Suppressor macrophage (primary cell): ENCODE measurements around the gene SCFD2.
A peak's percentile ranks its signal among the peaks of the same experiment; 100 is the strongest.
"Not testable (repeated sequence)": the region's sequence is repeated elsewhere in the genome, so short reads cannot be mapped to it uniquely, and the experiment has no call there.

Experiments
- DNase-seq, 4 experiments: peaks; one replicate each; pipeline ENCODE4 v3.0.0-alpha.2; 2020 to 2022

The SCFD2 gene

GRCh38 chr4:53186714-53187358 lies 179.0 kb downstream of the SCFD2 start:
- no peak for DNase-seq

GRCh38 chr4:53185869-53186585 lies 179.8 kb downstream of the SCFD2 start:
- DNase-seq: peak in 2 of 4 experiments; percentile 24 to 49

- DNase-seq: no peak
Observed at GRCh38 chr4:53183754-53184153, 182.1 kb downstream of the SCFD2 start.

GRCh38 chr4:53177751-53178150 lies 188.1 kb downstream of the SCFD2 start:
- not testable (repeated sequence) for DNase-seq

GRCh38 chr4:53175640-53176039 lies 190.2 kb downstream of the SCFD2 start:
- DNase-seq: no peak

- no peak for DNase-seq
Observed at GRCh38 chr4:53174823-53175222, 191.0 kb downstream of the SCFD2 start.

GRCh38 chr4:53173576-53173975 lies 192.3 kb downstream of the SCFD2 start:
- DNase-seq: no peak

GRCh38 chr4:53171797-53172196 lies 194.1 kb downstream of the SCFD2 start:
- DNase-seq: no peak

- no peak for DNase-seq
Observed at GRCh38 chr4:53169695-53170617, 195.9 kb downstream of the SCFD2 start.

- no peak for DNase-seq
Observed at GRCh38 chr4:53168228-53168627, 197.6 kb downstream of the SCFD2 start.

- no peak for DNase-seq
Observed at GRCh38 chr4:53162969-53163368, 202.9 kb downstream of the SCFD2 start.

- DNase-seq: no peak
Observed at GRCh38 chr4:53161787-53162433, 204.0 kb downstream of the SCFD2 start.

GRCh38 chr4:53161051-53161786 lies 204.6 kb downstream of the SCFD2 start:
- no peak for DNase-seq

GRCh38 chr4:53156896-53157295 lies 209.0 kb downstream of the SCFD2 start:
- DNase-seq: no peak

GRCh38 chr4:53152467-53152866 lies 213.4 kb downstream of the SCFD2 start:
- DNase-seq: no peak

- DNase-seq: no peak
Observed at GRCh38 chr4:53151489-53151788, 214.4 kb downstream of the SCFD2 start.

GRCh38 chr4:53150631-53151488 lies 215.0 kb downstream of the SCFD2 start:
- no peak for DNase-seq

- no peak for DNase-seq
Observed at GRCh38 chr4:53147711-53148110, 218.2 kb downstream of the SCFD2 start.

GRCh38 chr4:53147197-53147596 lies 218.7 kb downstream of the SCFD2 start:
- DNase-seq: no peak

GRCh38 chr4:53141308-53141707 lies 224.6 kb downstream of the SCFD2 start:
- DNase-seq: no peak

GRCh38 chr4:53139256-53139655 lies 226.6 kb downstream of the SCFD2 start:
- not testable (repeated sequence) for DNase-seq
